IMR-90 (cell line): Measurements from ENCODE around the gene OR14K1. TPM values are rescaled to one million over a fixed set of nuclear protein-coding genes. Genes with fewer than 3 reads are reported as not detected.

Experiments
- ATAC-seq: fragments of 200-7000 bp; cut with Tn5 transposase; 2 replicates; pipeline ENCODE4 v1.9.1; 2020; ENCODE audit warnings: low read depth, mild to moderate bottlenecking, moderate library complexity
- BruUV-seq: library from RNA; stranded (reverse); fragments of 400-500 nt; replicated peaks from 2 replicates; lab custom pipeline; 2021; lab: Mats Ljungman, UMichigan
- CTCF ChIA-PET: fragments of 300-600 bp; formaldehyde crosslinking; extraction: SDS; loops from one replicate; lab custom pipeline; 2021; ENCODE audit warnings: antibody characterized with exemption; lab: Yijun Ruan, JAX
- POLR2A ChIA-PET: fragments of 300-600 bp; sonication (Branson Sonifier 250); formaldehyde crosslinking; loops from one replicate; lab custom pipeline; 2022; ENCODE audit warnings: antibody characterized with exemption; ENCODE audit not compliant: unreplicated experiment; lab: Charles Lee
- DNase-seq: peaks from one replicate; pipeline ENCODE4 v3.0.0; 2013
- H2AFZ ChIP-seq: replicated peaks from 2 replicates; pipeline ENCODE3; 2013; ENCODE audit warnings: low read length, mild to moderate bottlenecking; ENCODE audit not compliant: poor library complexity
- H2AK5ac ChIP-seq: 2 replicates; pipeline ENCODE4 v1.6.1; 2013; ENCODE audit warnings: low read depth, low read length, inconsistent platforms
- H2AK9ac ChIP-seq: replicated peaks from 2 replicates; pipeline ENCODE3; 2013; ENCODE audit warnings: mild to moderate bottlenecking, low read depth, low read length, moderate library complexity; ENCODE audit not compliant: poor library complexity
- H2BK120ac ChIP-seq: 2 replicates; pipeline ENCODE4 v1.6.1; 2013; ENCODE audit warnings: low read depth, low read length, inconsistent platforms
- H2BK15ac ChIP-seq: 3 replicates; pipeline ENCODE4 v1.6.1; 2013; ENCODE audit warnings: low read depth, low read length, inconsistent platforms
- H2BK20ac ChIP-seq: 2 replicates; pipeline ENCODE4 v1.6.1; 2013; ENCODE audit warnings: low read depth, mild to moderate bottlenecking, inconsistent platforms, low read length, moderate library complexity
- H2BK5ac ChIP-seq: 2 replicates; pipeline ENCODE4 v1.6.1; 2013; ENCODE audit warnings: mild to moderate bottlenecking, low read depth, low read length, inconsistent platforms; ENCODE audit not compliant: poor library complexity, severe bottlenecking
- H3K14ac ChIP-seq: replicated peaks from 2 replicates; pipeline ENCODE4 v1.6.1; 2013; ENCODE audit warnings: low read depth, low read length, inconsistent platforms
- H3K18ac ChIP-seq: 2 replicates; pipeline ENCODE4 v1.6.1; 2013; ENCODE audit warnings: low read depth, low read length, control low read depth
- H3K23ac ChIP-seq: 2 replicates; pipeline ENCODE4 v1.6.1; 2013; ENCODE audit warnings: low read depth, low read length, inconsistent platforms
- H3K27ac ChIP-seq: 2 replicates; pipeline ENCODE4 v1.5.1; 2013; ENCODE audit warnings: mild to moderate bottlenecking, control low read depth, low read length; ENCODE audit not compliant: insufficient read depth
- H3K27me3 ChIP-seq: 2 replicates; pipeline ENCODE4 v1.6.1; 2013; ENCODE audit warnings: low read length; ENCODE audit not compliant: control insufficient read depth, insufficient read depth
- H3K36me3 ChIP-seq: 2 replicates; pipeline ENCODE4 v1.6.1; 2013; ENCODE audit warnings: low read length, mixed read lengths; ENCODE audit not compliant: control insufficient read depth, insufficient read depth
- H3K4ac ChIP-seq: 2 replicates; pipeline ENCODE4 v1.6.1; 2013; ENCODE audit warnings: low read depth, low read length, inconsistent platforms
- H3K4me1 ChIP-seq: 2 replicates; pipeline ENCODE4 v1.6.1; 2013; ENCODE audit warnings: low read length, mixed read lengths; ENCODE audit not compliant: control insufficient read depth, insufficient read depth
- H3K4me2 ChIP-seq: 2 replicates; pipeline ENCODE4 v1.6.1; 2013; ENCODE audit warnings: low read depth, mild to moderate bottlenecking, control low read depth, low read length, moderate library complexity
- H3K4me3 ChIP-seq: 2 replicates; pipeline ENCODE4 v1.5.1; 2013; ENCODE audit warnings: low read depth, mild to moderate bottlenecking, control low read depth, low read length, moderate library complexity; ENCODE audit not compliant: insufficient read depth
- H3K56ac ChIP-seq: 2 replicates; pipeline ENCODE4 v1.6.1; 2013; ENCODE audit warnings: low read length, inconsistent platforms; ENCODE audit not compliant: insufficient read depth; ENCODE audit errors: extremely low read depth
- H3K79me1 ChIP-seq, 2 experiments: 2 replicates each; pipeline ENCODE4 v1.6.1; 2013; ENCODE audit warnings: low read length in 2 of 2, inconsistent platforms in 1 of 2, low read depth in 1 of 2
- H3K9ac ChIP-seq: 2 replicates; pipeline ENCODE4 v1.6.1; 2013; ENCODE audit warnings: low read depth, low read length, control low read depth
- H3K9me1 ChIP-seq: 2 replicates; pipeline ENCODE4 v1.6.1; 2013; ENCODE audit warnings: low read length, inconsistent platforms; ENCODE audit not compliant: insufficient read depth
- H3K9me3 ChIP-seq: 2 replicates; pipeline ENCODE4 v1.6.1; 2013; ENCODE audit warnings: low read length; ENCODE audit not compliant: control insufficient read depth, insufficient read depth
- H4K20me1 ChIP-seq: 2 replicates; pipeline ENCODE4 v1.6.1; 2013; ENCODE audit warnings: low read length, inconsistent platforms; ENCODE audit not compliant: insufficient read depth
- H4K5ac ChIP-seq: 2 replicates; pipeline ENCODE4 v1.6.1; 2013; ENCODE audit warnings: mild to moderate bottlenecking, low read depth, low read length, control low read depth
- H4K8ac ChIP-seq, 2 experiments: 2 replicates each; pipeline ENCODE4 v1.6.1; 2013; ENCODE audit warnings: low read depth in 2 of 2, low read length in 2 of 2, control low read depth in 1 of 2, inconsistent platforms in 1 of 2
- H4K91ac ChIP-seq: 2 replicates; pipeline ENCODE4 v1.6.1; 2013; ENCODE audit warnings: low read depth, low read length, inconsistent platforms; ENCODE audit not compliant: insufficient read depth
- BHLHE40 ChIP-seq: fragments of 150-350 bp; IDR thresholded peaks from 2 replicates; pipeline ENCODE4 v1.6.1; 2016; ENCODE audit warnings: mild to moderate bottlenecking, low read depth, low read length
- CEBPB ChIP-seq: IDR thresholded peaks from 2 replicates; pipeline ENCODE4 v1.6.1; 2012; ENCODE audit warnings: low read depth, low read length, improper control_type of control experiment
- CHD1 ChIP-seq: IDR thresholded peaks from 2 replicates; pipeline ENCODE4 v1.6.1; 2012; ENCODE audit warnings: low read depth, low read length, improper control_type of control experiment
- CTCF ChIP-seq: conservative IDR thresholded peaks from 2 replicates; pipeline ENCODE4 v1.5.1; 2012; ENCODE audit warnings: mild to moderate bottlenecking, low read depth, low read length, improper control_type of control experiment
- ELK1 ChIP-seq: fragments of 150-350 bp; IDR thresholded peaks from 2 replicates; pipeline ENCODE4 v1.6.1; 2016; ENCODE audit warnings: low read depth, mild to moderate bottlenecking, low read length, moderate library complexity, borderline replicate concordance
- FOS ChIP-seq: fragments of 150-350 bp; IDR thresholded peaks from 2 replicates; pipeline ENCODE4 v1.6.1; 2016; ENCODE audit warnings: low read depth, low read length
- MAFK ChIP-seq: IDR thresholded peaks from 2 replicates; pipeline ENCODE4 v1.6.1; 2012; ENCODE audit warnings: low read depth, low read length, improper control_type of control experiment
- MAZ ChIP-seq: IDR thresholded peaks from 2 replicates; pipeline ENCODE4 v1.6.1; 2012; ENCODE audit warnings: low read depth, mild to moderate bottlenecking, low read length, improper control_type of control experiment, moderate library complexity, borderline replicate concordance
- MXI1 ChIP-seq: IDR thresholded peaks from 2 replicates; pipeline ENCODE4 v1.6.1; 2012; ENCODE audit warnings: low read depth, mild to moderate bottlenecking, low read length, moderate library complexity, borderline replicate concordance
- POLR2A ChIP-seq: IDR thresholded peaks from 2 replicates; pipeline ENCODE4 v1.6.1; 2012; ENCODE audit warnings: mild to moderate bottlenecking, low read depth, low read length
- RAD21 ChIP-seq: IDR thresholded peaks from 2 replicates; pipeline ENCODE4 v1.6.1; 2012; ENCODE audit warnings: low read length, improper control_type of control experiment
- RCOR1 ChIP-seq: IDR thresholded peaks from 2 replicates; pipeline ENCODE4 v1.6.1; 2012; ENCODE audit warnings: mild to moderate bottlenecking, low read length, improper control_type of control experiment; ENCODE audit not compliant: insufficient replicate concordance
- RFX5 ChIP-seq: IDR thresholded peaks from 2 replicates; pipeline ENCODE4 v1.8.0; 2012; ENCODE audit warnings: low read depth, mild to moderate bottlenecking, low read length, moderate library complexity
- USF2 ChIP-seq: fragments of 150-350 bp; IDR thresholded peaks from 2 replicates; pipeline ENCODE4 v1.6.1; 2017; ENCODE audit warnings: mild to moderate bottlenecking, antibody characterized with exemption, low read length, low read depth
- WGBS, 2 experiments: methylation state at CpG; one replicate each; pipeline versions ENCODE4 v1.1.5 to v1.1.7; 2013; ENCODE audit warnings: missing lambda C conversion rate in 2 of 2; ENCODE audit not compliant: insufficient read length in 1 of 2; ENCODE audit errors: extremely low coverage in 2 of 2; 5-methylcytosine and 5-hydroxymethylcytosine counted together
- dilution Hi-C: fragments of 300-500 bp; cut with HindIII; formaldehyde crosslinking; loops from one replicate; pipeline ENCODE4 v1.14.3; 2018; ENCODE audit warnings: low sequenced_read_pairs; ENCODE audit not compliant: unreplicated experiment
- in situ Hi-C: fragments of 300-500 bp; cut with MboI; formaldehyde crosslinking; loops from 3 replicates; pipeline ENCODE4 v1.14.3; 2019; ENCODE audit warnings: low sequenced_read_pairs, inconsistent platforms, mixed read lengths
- intact Hi-C: fragments of 100-400 bp; cut with micrococcal nuclease; formaldehyde crosslinking; loops from 2 replicates; pipeline ENCODE4 v1.10.0; 2022
- polyA plus RNA-seq, 3 experiments: library from polyadenylated mRNA; depleted of rRNA; stranded (reverse); fragments of >200 nt; gene quantifications; 2 replicates each; pipeline ENCODE4 v1.2.3, GENCODE V29; 2012; ENCODE audit warnings: low replicate concordance in 1 of 3
- total RNA-seq: library from RNA; depleted of rRNA; stranded (reverse); fragments of >200 nt; gene quantifications from 2 replicates; pipeline ENCODE4 v1.2.3, GENCODE V29; 2012

The OR14K1 gene
- total and polyA plus RNA-seq, 2 of the 4 experiments (the other 2 are of a cell fraction) = not detected

GRCh38 chr1:247713753-247714152 lies 24.7 kb upstream of the OR14K1 start:
- Histone ChIP-seq H3K9me3 (peaks cover 8% of the 10 kb centered on the region), H2BK20ac (no peak overlapping the region), H2BK120ac (no peak overlapping the region), H3K9me1 (no peaks in the 10 kb centered on the region), H3K18ac (no peak overlapping the region), H3K9ac (no peak overlapping the region), H4K20me1 (no peaks in the 10 kb centered on the region), H2BK5ac (no peak overlapping the region), H3K4me1 (no peaks in the 10 kb centered on the region), H2AK9ac (no peak overlapping the region), H2AFZ (no peak overlapping the region), H3K4me3 (no peak overlapping the region), H3K14ac (no peak overlapping the region), H3K27ac (no peak overlapping the region), H3K56ac (no peak overlapping the region), H3K36me3 (no peaks in the 10 kb centered on the region), H3K4ac (no peak overlapping the region), H4K5ac (no peak overlapping the region), H4K91ac (no peak overlapping the region), H3K79me1 (no peaks in the 10 kb centered on the region), H4K8ac (no peak overlapping the region), H3K4me2 (no peak overlapping the region), H2BK15ac (no peak overlapping the region), H2AK5ac (no peak overlapping the region), H3K27me3 (no peaks in the 10 kb centered on the region), H3K23ac (no peak overlapping the region)
- CTCF ChIA-PET = no interaction called here
- no peak for TF ChIP-seq ELK1
- TF ChIP-seq RAD21 = no peak
- TF ChIP-seq RCOR1 = no peak
- TF ChIP-seq MAFK = no peak
- no peak for TF ChIP-seq CEBPB
- no peak for TF ChIP-seq BHLHE40
- TF ChIP-seq FOS = no peak
- no peak for TF ChIP-seq MAZ
- no peak for TF ChIP-seq CHD1
- no peak for TF ChIP-seq CTCF
- TF ChIP-seq USF2 = no peak
- no peak for TF ChIP-seq POLR2A
- no peak for TF ChIP-seq RFX5
- no peak for TF ChIP-seq MXI1
- WGBS, 2 experiments = 60% methylated on average over 1 of the region's 7 CpGs; no CpG with 5 or more reads in 1 of the 2 experiments
- no peak for ATAC-seq
- no TSS peak for BruUV-seq
- POLR2A ChIA-PET = no interaction called here
- no peak for DNase-seq
- intact Hi-C loops = no loop called here
- dilution Hi-C loops = no loop called here
- in situ Hi-C loops = no loop called here
